IPS DF 19.7 (cell line): ENCODE data around the gene PRR29.
"Not testable (repeated sequence)": the region's sequence is repeated elsewhere in the genome, so short reads cannot be mapped to it uniquely, and the experiment has no call there.

Experiments used
- DNase-seq: peaks from one replicate; pipeline ENCODE4 v3.0.0-alpha.2; 2013; ENCODE audit warnings: low read depth, low spot score

The PRR29 gene

DNA sequence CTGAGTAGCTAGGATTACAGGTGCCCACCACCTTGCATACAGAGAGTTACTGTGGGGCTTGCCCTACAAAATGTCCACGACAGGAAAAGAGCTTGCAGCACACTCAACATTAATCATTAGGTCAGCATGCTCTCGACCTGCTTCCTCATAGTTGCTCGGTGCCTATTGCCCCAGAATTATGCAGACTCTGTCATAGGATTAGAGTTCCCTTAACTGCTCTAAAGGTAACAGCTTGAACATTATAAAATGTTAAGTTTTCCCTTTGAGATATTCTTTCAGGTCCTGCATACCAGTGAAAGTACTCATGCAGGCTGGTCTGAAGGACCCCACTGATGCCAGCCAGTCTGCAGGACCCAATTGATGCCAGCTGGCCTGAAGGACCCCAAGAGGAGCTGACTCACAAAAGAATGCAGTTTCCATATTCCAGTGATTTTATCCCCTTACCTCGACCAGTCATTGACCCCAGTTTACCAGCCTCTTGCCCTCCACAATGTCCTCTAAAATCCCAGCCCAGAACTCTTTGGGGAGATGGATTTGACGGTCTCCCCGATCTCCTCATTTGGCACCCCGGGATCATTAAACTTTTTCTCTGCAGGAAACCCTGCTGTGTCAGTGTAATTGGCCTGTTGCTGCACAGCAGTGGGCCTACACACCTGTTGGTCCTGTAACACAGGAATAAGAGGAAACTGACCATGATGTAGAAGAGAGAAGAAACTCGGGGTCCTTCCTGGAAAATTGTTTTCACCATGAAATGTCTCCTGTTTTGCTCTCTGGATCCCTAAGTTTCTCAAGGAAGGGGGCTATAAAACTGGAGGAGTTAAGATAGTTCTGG is 11.6 kb downstream of the PRR29 start:
- no peak for DNase-seq

DNA sequence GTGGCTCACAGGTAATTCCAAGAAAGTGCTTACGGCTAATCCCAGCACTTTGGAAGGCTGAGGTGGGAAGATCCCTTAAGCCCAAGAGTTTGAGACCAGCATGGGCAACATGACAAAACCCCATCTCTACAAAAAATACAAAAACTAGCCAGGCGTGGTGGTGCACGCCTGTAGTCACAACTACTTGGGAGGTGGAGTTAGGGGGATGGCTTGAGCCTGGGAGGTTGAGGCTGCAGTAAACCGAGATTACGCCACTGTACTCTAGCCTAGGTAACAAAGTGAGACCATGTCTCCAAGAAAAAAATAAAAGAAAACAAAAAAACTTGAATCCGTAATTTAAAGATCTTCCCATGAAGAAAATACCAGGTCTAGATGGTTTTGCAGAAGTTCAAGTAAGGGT is 17.3 kb downstream of the PRR29 start:
- no peak for DNase-seq

DNA sequence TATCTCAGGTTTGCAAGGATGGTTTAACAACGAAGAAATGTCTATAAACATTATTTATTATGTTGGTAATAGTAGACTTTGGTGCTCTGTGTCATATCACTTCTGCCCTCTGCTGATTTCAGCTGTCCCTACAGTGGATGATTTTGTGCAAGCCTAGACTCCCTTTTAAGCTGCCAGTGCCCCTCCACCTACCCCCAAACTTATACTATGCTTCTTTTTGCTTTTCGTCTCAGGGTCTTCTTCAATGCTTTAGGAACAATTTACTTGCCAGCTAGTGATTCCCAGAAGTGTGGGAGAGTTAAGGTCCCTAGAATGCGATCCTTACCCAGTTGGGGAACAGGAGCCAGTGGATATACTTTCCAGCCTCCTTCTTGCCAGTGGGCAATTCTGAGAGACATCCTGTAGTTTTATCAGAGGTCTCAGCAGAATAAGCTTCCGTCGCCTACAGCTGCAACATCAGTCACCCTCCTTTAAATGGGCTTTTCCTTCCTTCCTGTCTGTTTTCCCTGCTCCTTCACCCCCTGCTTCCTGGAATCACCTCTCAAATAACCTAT is 18.2 kb downstream of the PRR29 start:
- no peak for DNase-seq

DNA sequence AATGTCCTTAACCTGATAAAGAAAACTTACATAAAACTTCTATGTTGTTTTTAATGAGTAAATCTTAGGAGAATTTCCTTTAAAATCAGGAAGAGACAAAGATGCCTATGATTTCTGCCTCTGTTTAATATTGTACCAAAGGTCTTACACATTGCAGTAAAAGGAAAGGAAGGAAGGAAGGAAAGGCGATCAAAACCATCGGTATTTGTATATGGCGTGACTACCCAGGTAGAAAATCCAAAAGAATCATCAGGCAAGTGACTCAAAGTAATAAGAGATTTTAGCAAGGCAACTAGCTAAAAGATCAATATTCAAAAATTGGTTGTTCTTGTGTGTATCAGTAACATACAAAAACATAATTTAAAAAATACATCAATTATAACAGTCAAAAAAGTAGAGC is 18.8 kb downstream of the PRR29 start:
- no peak for DNase-seq

DNA sequence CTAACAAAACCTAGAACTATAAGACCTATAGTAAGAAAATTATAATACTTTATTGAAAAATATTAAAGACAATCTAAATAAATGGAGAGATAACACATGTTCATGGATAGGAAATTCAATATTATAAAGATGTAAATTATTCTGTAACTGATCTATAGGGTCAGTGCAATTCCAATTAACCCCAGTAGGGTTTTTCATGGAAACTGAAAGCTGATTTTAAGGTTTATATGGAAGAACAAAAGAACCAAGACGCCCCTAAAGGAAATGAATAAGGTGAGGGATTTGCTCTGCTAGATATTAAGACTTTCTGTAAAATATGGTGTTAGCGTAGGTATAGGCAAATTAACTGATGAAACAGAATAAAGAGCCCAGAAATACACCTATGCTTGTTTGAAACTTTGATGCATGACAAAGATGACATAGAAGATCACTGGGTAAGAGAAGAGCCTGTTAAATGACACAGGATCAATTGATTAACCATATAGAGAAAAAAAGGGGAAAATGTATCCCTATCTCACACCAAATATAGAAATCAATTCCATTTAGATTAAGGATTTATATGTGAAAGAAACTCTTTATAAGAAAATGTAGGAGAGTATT is 19.3 kb downstream of the PRR29 start:
- DNase-seq = no peak

DNA sequence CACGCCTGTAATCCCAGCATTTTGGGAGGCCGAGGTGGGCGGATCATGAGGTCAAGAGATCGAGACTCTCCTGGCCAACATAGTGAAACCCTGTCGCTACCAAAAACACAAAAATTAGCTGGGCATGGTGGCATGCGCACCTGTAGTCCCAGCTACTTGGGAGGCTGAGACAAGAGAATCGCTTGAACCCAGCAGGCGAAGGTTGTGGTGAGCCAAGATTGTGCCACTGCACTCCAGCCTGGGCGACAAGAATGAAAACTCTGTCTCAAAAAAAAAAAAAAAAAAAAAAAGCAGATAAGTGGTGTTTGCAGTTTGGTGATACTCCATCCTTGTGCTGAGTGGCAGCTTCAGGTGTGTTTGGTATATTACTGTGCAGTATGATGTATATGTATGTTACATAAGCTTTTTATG is 21.4 kb downstream of the PRR29 start:
- not testable (repeated sequence) for DNase-seq

DNA sequence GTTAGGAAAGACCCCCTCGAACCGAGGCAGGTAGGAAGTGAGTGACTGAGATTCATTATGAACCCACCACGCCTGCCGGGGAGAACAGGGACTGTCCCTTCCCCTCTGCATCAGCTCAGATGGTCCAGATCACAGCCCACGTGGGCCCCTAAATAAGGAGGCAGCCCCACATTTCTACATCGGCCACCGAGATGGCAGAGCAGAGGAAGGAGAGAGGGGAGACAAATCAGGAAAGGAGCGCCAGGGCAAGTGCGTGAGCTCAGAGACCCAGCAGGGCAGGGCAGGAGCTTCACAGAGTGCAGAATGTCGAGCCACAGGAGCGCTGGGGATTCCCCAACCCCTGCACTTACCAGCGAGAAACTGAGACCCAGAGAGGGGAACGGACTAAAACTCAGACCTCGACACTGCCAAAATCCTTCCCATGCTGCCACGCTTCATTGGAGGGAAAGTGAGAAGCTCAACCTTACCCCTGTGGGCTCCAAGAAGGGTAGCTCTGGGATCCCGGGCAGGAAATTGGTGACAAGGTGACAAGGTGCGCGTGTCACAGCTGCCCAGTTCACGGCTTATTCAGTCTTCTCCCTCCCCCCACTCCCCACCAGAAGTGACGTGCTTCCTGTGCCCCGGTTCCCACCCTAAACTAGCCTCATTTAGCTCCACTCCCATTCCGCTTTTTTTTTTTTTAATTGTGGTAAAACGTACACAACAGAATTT is 22.1 kb downstream of the PRR29 start, which contains the start of gene ICAM2:
ICAM2 (minus strand) TSS at position 578 of the 711 bp plus-strand sequence. CDS start 13,942 bp downstream, outside the sequence.
- DNase-seq = no peak

DNA sequence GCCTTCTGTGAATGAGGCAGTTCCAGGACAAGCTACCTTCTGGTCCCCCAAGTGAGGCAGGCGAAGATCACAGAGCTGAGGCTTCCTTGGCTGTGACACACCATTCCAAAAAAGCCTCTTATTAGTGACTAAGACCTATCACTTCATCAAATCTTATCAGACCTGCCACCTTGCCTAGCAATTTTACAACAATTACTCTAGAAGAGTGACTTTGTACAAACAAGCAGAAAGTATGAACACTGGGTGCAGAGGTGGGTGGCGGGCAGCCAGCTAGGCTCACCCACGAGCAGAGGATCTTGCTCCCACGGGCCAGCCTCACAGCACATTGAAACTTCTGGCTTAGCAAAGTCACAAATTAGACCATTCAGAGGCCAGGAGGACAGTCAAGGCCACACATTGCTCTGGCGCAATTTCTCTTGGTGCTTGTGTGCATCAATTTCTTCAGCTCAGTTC is 24.5 kb downstream of the PRR29 start:
- no peak for DNase-seq

DNA sequence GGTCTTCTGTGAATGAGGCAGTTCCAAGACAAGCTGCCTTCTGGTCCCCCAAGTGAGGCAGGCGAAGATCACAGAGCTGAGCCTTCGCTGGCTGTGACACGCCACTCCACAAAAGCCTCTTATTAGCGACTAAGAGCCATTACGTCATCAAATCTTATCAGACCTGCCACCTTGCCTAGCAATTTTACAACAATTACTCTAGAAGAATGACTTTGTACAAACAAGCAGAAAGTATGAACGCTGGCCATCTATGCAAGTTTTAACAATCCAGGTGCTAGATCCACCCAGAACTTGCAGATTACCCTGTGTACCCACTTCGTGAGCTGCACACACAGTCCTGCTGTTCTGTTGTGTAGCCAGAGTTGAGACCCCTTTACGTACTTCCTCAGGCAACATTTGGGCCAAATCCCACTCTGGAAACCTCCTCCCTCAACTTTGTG is 26.1 kb downstream of the PRR29 start:
- DNase-seq = no peak

DNA sequence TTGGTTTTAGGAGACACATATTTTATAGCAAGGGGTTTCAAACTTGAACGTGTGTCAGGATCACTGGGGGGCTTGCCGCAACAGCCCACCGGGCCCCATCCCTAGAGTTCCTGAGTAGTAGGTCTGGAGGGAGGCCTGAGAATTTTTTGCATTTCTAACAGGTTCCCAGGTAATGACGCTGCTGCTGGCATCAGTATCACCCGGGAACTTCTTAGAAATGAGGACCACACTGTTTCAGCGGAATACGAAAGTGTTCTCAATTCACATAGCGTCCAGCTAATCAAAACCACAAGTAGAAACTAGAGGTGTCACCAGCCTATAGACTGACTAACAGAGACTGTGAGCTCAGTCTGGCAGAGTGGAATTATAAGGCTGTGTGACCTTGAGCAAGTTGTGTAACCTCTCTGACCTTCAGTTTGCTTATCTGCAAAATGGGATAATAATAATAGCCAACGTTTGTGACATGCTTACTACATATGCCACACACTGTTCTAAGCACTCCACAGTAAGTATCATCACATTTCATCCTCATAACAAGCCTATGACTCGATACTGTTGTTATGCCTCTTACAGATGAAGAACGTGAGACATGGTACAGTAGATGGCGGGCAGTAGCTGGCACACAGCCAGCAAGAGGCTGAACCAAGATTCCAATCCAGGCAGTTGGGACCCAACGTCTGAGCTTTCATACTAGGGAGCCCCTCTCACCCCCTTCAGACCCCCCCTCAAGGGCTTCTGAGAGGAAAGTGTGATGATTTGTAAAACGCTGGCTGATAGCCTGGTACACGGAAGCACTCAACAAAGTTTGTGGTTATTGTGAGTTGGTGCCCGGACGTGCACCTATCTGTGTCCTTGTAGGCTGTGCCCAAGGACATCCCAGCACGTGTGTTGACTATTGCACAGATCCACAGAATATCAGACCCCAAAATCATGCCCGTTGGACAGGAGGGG is 26.9 kb downstream of the PRR29 start:
- no peak for DNase-seq

DNA sequence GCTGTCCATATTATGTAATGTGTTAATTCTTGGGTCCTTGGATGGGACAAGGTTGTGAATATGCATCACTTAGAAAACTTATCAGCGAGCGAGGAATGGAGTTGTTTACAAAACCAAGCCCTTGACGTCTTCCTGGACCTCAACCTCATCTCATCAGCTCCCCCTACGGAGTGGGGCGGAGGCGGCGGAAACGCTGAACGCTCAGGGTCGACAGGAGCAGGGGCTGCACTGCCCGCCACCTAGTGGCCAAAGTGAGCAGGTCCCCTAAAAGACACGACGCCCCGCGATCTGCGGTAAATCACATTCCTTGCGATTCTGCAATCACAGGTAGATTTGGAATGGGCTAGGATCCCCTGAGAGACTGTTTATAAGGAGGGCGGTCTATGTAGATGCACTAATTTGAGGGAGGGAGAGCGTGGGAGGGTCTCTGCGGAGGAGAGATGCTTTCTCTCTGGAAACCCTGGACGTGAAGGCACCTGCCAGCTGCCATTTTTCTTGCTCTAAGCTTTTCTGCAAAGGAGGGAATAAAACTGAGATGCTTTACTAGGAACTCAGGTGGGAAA is 27.7 kb downstream of the PRR29 start:
- peak; percentile 54 for DNase-seq

DNA sequence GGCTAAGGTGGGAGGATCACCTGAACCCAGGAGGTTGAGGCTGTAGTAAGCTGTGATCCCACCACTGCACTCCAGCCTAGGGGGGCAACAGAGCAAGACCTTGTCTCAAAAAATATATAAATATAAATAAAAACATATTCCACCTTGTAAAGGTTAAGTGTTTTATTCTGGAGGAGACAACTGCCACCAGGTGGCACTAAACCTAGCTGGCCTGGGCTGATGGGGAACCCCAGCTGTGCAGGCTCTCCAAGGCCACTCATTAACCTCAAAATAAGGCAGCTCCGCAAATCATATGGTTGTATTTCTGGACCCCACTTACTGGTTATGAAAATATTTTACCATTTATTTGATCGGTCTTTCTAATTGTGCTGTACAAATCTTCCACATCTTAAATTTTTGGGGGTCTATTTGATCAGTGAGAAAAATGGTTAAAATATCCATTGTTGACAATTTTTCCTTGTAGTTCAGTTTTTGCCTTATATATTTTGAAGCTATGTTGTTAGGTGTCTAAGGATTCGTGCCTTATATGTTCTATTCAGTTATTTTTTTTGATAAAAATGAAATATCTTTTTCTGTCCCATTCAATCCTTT is 30.8 kb downstream of the PRR29 start:
- DNase-seq = peak; percentile 25

DNA sequence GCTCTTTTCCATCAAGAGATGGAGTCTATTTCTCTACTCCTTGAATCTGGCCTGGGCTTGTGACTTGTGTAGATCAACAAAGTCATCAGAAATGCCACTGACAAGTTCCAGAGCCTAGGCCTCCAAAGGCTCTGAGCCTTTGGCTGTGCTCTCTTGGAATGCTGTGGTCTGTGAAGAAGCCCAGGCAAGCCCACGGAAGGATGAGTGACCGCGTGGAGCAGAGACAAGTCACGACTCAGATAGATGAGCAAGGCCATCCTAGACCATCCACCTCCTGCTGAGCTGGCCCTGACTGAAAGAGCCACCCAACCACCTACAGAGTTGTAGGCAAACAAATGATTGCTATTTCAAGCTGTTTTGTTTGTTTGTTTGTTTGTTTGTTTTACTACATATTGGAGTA is 33.9 kb downstream of the PRR29 start:
- no peak for DNase-seq

DNA sequence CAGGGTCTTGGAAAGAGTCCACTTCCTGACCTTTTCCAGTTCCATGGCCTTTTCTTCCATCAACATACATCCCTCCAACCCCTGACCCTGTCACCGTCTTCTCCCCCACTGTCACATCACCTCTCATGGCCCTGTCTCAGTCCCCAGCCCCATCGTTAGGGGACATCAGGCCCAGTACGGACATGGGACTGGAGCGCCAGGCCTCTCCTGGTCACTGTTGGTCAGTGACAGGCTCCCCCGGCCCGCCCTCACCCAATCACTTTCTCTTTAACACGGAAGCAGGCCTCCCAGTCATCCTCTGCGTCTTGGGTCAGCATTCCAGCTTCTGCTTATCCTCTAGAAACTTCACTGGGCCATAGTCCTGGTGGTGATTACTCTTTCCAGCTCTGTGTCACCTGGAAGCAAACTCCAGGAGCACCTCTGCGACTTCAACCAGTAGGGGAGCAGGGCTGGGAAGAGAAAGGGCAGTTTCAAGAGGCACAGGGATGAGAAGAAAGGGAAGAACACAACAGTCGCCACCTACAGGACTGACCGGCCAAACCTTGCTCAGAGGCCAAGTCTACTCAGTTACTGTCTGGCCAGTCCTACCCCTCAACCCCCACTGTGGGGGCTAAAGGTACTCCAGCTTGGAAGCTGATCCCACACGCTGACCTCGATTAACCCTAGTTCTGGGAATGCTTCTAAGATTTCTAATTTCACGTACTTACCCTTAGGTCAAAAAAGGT is 38.2 kb downstream of the PRR29 start:
- DNase-seq = peak; percentile 72

DNA sequence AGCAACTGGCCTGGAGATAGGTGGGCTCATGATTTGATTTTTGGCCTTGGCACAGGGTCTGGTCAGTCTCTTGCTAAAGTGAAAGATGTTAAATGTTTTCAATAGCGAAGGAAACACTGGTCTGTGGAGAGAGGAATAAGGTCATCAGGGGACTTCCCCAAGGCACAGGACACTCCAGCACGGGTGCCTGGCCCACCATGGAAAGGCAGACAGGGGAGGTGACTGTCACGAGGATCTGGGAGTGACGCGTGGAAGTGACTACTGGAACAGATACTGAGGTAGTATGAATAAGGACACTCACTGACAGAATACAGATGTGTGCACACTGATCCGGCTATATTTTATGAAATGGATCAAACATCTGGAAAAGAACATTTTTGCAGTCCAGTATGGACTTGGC is 39.0 kb downstream of the PRR29 start:
- DNase-seq = no peak

DNA sequence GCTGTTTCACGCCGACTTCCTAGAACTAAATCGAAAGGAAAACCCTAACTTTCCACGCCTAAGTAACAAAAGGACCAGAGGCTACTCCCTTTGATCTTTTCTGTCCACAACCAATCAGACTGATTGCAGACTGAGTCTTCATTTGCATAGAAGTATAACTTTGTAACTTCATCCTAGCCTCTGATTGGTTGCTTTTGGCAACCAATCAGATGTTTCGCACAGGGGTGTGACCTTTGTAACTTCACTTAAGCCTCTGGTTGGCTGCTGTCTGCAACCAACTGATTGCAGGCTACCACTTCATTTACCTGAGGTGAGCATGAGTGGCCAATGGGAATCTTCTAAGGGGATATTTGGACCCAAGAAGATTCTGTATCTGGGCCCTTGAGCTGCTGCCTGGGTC is 39.7 kb downstream of the PRR29 start:
- DNase-seq = no peak

DNA sequence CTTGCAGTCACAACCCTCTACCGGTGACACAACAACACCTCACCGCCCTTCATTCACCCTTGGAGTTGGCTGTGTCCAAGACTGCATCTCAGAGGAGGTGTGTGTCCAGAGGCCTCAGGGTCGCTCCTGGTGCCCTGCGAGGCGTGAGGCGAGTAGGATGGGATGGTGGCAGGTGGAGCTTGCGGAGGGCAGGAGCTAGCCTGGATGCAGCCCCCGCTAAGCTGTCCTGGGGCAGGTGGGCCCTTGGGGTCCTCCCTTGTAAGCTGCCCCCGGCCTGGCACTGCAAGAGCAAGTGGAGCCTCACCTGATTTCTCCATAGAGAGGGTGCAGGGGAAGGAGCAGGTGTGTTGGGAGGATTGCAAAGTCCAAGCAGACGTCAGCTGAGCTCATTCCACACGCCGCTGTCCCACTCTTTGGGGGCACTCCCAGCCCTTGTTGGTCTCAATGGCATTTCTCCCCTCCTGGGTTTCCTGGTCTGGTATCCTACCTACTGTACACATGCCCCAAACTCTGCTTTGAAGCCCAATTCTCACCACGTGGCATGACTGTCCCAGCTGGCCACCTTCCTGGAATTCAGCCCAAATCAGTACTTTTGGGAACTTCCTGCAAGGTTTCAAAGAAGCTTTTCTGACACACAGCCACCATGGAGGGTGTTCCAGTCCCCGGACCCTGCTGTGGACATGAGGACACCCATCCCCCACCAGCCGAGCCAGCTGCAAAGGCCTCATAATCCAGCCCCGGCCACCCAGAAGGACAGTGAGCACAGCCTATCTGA is 40.4 kb downstream of the PRR29 start:
- DNase-seq = no peak

DNA sequence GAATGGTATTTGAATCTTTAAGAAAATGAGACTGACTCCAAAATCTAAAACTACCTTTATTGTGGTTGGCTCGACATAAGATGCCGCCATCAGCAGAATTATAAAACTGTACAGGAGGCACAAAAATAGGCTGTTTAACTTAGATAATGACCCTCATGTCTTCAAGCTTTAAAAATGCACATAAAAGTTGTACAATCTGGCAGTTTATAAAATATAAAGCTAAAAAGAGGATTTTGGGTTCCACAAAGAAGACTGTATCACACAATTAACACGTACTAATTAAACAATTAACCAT is 40.9 kb downstream of the PRR29 start:
- no peak for DNase-seq

DNA sequence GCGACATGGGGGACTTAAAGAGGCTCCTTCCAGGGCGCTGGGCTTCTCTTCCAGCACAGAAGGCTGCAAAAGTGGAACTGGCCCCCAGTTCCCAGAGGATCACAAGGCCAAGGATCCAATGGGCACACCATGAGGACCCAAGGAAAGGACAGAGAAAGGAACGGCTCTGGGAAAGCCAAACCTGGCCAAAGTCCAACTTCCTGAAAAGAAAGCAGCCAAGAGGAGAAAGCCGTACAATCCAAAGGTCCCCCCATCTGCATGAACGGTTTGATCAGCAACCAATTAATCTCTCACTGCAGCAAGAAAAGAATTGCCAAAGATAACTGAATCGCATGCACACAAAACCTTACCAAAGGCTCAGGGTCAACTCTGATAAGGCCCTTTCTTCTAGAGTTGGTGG is 42.1 kb downstream of the PRR29 start:
- no peak for DNase-seq
